Measurements from ENCODE around the gene AHR. TPM values are rescaled to one million over a fixed set of nuclear protein-coding genes. Genes with fewer than 3 reads are reported as not detected.

The AHR gene
- total RNA-seq, 2 donors from 2014 or later = 5.6 to 6.0 TPM

- H3K27me3 Mint-ChIP-seq (ENCODE audit: insufficient read depth) = peaks cover 30% of the 10 kb centered on the region
- H3K36me3 Mint-ChIP-seq (ENCODE audit: low read depth) = peaks cover 2% of the 10 kb centered on the region
- Histone ChIP-seq H3K4me3 (ENCODE audit: low read length) (peak overlapping the region; percentile 81), H3K9ac (ENCODE audit: extremely low read depth, low read length, poor library complexity, severe bottlenecking) (no peak overlapping the region), H3K27ac (ENCODE audit: low read depth, low read length) (no peak overlapping the region), H3K4me1 (ENCODE audit: control insufficient read depth, insufficient read depth, low read length) (no peaks in the 10 kb centered on the region), H3K9me3 (ENCODE audit: control insufficient read depth, low read length) (no peaks in the 10 kb centered on the region), H3K36me3 (ENCODE audit: control insufficient read depth, insufficient read depth, low read length) (no peaks in the 10 kb centered on the region), H3K27me3 (ENCODE audit: control insufficient read depth, insufficient read depth, low read length, poor library complexity, severe bottlenecking) (peaks cover 31% of the 10 kb centered on the region)
- H3K9me3 Mint-ChIP-seq = peaks cover 2% of the 10 kb centered on the region
- no peak for TF ChIP-seq CTCF (conservative IDR thresholded peaks at IDR 0.05)
- H3K27ac Mint-ChIP-seq = no peak overlapping the region
- DNase-seq = no peak
- peak overlapping the region; percentile 62 for H3K4me3 Mint-ChIP-seq
- peaks cover 14% of the 10 kb centered on the region for H3K4me1 Mint-ChIP-seq
- 46 to 94% methylated on average over 2 to 5 of the region's 5 CpGs for WGBS, 2 experiments (ENCODE audit: insufficient coverage in 1 of 2, insufficient read length in 1 of 2)
Observed at GRCh38 chr7:17300012-17300411, 1.6 kb downstream of the AHR start.

GRCh38 chr7:17300437-17300836 is 2.0 kb downstream of the AHR start:
- no peak overlapping the region for H3K27ac ChIP-seq (ENCODE audit: low read depth, low read length)

GRCh38 chr7:17301471-17302456 is 3.3 kb downstream of the AHR start:
- Histone ChIP-seq H3K4me3 (ENCODE audit: low read length) (no peak overlapping the region), H3K4me1 (ENCODE audit: control insufficient read depth, insufficient read depth, low read length) (no peaks in the 10 kb centered on the region), H3K36me3 (ENCODE audit: control insufficient read depth, insufficient read depth, low read length) (no peaks in the 10 kb centered on the region), H3K9ac (ENCODE audit: extremely low read depth, low read length, poor library complexity, severe bottlenecking) (no peak overlapping the region), H3K27me3 (ENCODE audit: control insufficient read depth, insufficient read depth, low read length, poor library complexity, severe bottlenecking) (peaks cover 16% of the 10 kb centered on the region), H3K9me3 (ENCODE audit: control insufficient read depth, low read length) (no peaks in the 10 kb centered on the region), H3K27ac (ENCODE audit: low read depth, low read length) (no peak overlapping the region)
- peak; percentile 88 for TF ChIP-seq CTCF (conservative IDR thresholded peaks at IDR 0.05)
- no peak for DNase-seq
- Mint-ChIP-seq H3K4me1 (peaks cover 15% of the 10 kb centered on the region), H3K9me3 (peaks cover 2% of the 10 kb centered on the region), H3K27ac (no peak overlapping the region), H3K36me3 (ENCODE audit: low read depth) (peaks cover 2% of the 10 kb centered on the region), H3K27me3 (ENCODE audit: insufficient read depth) (peaks cover 19% of the 10 kb centered on the region), H3K4me3 (no peak overlapping the region)
- 88% methylated on average over 1 of the region's 2 CpGs; no CpG with 5 or more reads in 1 of the 2 experiments for WGBS, 2 experiments (ENCODE audit: insufficient coverage in 1 of 2, insufficient read length in 1 of 2)

More at GRCh38 chr7:17300437-17300836, 2.0 kb downstream of the AHR start:
- H3K9me3 Mint-ChIP-seq = peaks cover 2% of the 10 kb centered on the region
- Histone ChIP-seq H3K36me3 (ENCODE audit: control insufficient read depth, insufficient read depth, low read length) (no peaks in the 10 kb centered on the region), H3K4me3 (ENCODE audit: low read length) (peak overlapping the region; percentile 81), H3K27me3 (ENCODE audit: control insufficient read depth, insufficient read depth, low read length, poor library complexity, severe bottlenecking) (peaks cover 29% of the 10 kb centered on the region), H3K4me1 (ENCODE audit: control insufficient read depth, insufficient read depth, low read length) (no peaks in the 10 kb centered on the region), H3K9me3 (ENCODE audit: control insufficient read depth, low read length) (no peaks in the 10 kb centered on the region), H3K9ac (ENCODE audit: extremely low read depth, low read length, poor library complexity, severe bottlenecking) (no peak overlapping the region)
- DNase-seq = no peak
- no peak for TF ChIP-seq CTCF (conservative IDR thresholded peaks at IDR 0.05)
- 85 to 100% methylated on average over 1 of the region's 1 CpG for WGBS, 2 experiments (ENCODE audit: insufficient coverage in 1 of 2, insufficient read length in 1 of 2)
- peaks cover 2% of the 10 kb centered on the region for H3K36me3 Mint-ChIP-seq (ENCODE audit: low read depth)
- peak overlapping the region; percentile 62 for H3K4me3 Mint-ChIP-seq
- peaks cover 29% of the 10 kb centered on the region for H3K27me3 Mint-ChIP-seq (ENCODE audit: insufficient read depth)
- H3K27ac Mint-ChIP-seq = no peak overlapping the region
- H3K4me1 Mint-ChIP-seq = peaks cover 15% of the 10 kb centered on the region
